T-helper 2 cell (primary cell): ENCODE data around the gene GHDC.
"Not testable (repeated sequence)": the region's sequence is repeated elsewhere in the genome, so short reads cannot be mapped to it uniquely, and the experiment has no call there.

ENCODE experiments used
- DNase-seq, 5 experiments: peaks; one replicate each; pipeline versions ENCODE4 v3.0.0 to v3.0.0-alpha.2; 2012 to 2022

The GHDC gene

DNA sequence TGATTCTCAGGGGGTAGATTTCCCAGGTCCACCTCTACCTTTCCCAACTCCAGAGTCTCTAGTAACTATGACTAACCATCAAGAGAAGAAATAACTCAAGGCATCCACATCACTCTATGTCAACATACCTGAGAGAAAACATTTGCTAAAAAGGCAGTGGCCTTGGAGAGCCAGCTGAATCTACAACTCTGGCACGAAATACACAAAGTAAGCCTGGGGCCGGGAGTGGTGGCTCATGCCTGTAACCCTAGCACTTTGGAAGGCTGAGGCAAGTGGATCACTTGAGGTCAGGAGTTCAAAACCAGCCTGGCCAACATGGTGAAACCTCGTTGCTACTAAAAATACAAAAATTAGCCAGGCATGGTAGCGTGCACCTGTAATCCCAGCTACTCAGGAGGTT is 51.2 kb downstream of the GHDC start:
- not testable (repeated sequence) for DNase-seq

DNA sequence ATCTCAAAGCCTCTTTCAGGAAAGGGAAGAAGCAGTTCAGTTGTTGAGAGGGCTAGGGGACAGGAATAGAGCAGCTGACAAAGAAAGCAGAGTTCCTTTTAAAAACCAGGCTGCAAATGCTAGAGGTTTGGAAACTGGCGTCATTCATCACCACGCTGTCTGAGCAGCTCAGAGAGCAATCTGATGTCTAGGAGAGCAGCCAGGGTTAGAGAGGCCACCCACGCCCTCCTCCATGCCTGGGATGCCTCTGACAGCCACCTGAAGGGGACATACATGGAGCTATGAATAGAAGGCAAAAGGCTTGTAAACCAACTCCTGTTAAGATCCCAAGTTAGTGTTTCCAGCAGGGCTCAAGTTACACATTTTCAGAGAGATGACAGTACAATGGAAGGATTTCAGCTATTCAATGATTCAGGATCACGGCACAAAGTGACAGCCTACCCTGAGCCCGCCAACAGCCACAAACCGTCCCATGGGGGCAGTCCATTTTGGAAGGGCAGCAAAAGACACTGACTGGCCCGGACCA is 51.9 kb downstream of the GHDC start:
- no peak for DNase-seq

DNA sequence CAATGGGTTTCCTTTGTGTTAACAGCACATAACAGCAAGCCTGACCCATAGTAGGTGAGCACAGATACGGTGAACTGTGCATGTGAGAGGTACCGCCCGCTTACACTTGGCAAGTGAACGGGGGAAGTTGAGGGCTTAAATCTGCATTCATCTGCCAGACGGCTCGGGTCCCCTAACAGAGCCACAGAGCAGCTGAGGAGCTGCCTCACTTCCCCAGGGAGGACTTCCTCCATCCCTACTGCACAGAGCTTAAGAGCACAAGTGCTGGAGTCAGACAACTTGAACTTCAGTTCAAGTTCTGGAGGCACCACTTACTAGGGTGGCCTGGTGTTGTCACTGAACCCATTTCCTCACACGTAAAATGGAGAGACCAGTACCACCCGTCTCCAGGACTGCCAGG is 52.9 kb downstream of the GHDC start:
- DNase-seq = no peak

DNA sequence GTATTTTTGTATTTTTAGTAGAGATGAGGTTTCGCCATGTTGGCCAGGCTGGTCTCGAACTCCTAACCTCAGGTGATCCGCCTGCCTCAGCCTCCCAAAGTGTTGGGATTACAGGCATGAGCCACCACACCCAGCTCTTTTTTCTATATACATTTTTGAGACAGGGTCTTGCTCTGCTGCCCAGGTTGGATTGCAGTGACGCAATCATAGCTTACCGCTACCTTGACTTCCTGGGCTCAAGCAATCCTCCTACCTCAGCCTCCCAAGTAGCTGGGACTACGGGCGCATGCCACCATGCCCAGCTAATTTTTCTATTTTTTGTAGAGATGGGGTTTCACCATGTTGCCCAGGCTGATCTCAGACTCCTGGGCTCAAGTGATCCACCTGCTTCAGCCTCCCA is 53.6 kb downstream of the GHDC start:
- DNase-seq = not testable (repeated sequence)
